GM21423 (cell line): ENCODE data around the gene GNG7.

ENCODE experiments used
- ATAC-seq: cut with Tn5 transposase; IDR thresholded peaks from one replicate; pipeline ENCODE4 v1.9.1; 2021; ENCODE audit warnings: mild to moderate bottlenecking, moderate library complexity; ENCODE audit not compliant: unreplicated experiment

The GNG7 gene

DNA sequence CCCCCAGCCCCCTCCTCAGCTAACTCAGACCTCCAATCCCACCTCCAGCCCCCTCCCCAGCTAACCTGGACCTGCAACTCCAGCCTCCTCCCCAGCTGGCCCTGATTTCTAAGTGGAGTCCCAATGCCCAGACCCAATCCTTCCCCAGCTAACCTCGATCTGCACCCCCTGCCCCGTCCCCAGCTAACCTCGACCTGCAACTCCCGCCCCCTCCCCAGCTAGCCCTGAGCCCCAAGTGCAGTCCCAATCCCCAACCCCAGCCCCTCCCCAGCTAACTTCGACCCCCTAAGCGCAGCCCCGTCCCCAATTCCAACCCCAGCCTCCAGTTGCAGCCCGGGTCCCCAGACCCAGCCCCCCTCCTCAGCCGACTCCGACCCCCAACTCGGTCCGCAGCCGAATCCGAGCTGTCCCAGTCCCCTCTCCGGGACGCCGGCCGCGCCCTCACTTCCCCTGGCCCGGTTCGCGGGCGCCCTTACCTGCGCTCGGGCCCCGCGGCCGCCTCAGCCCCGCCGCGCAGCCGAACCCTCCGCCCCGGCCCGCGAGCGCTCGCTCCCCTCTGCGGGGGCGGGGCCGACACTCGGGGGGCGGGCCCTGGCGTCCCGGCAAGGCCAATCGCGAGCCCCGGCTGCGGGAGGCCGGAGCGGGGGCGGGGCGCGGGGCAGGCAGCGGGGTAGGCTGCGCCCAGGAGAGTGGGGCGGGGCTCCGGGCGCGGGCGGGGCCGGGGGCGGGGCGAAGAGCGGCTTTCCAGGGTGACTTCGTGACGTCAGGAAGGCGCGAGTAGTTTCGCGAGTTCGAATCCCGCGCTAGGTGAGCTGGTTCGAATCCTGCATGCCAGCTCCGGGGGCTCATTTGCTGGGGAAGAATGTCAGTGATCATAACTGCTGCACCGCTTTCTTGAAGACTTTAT lies at the start of gene GNG7:
GNG7 (minus strand) TSS at position 525 of the 907 bp plus-strand sequence. CDS start 182,006 bp downstream, outside the sequence.
- peak; percentile 76 for ATAC-seq

DNA sequence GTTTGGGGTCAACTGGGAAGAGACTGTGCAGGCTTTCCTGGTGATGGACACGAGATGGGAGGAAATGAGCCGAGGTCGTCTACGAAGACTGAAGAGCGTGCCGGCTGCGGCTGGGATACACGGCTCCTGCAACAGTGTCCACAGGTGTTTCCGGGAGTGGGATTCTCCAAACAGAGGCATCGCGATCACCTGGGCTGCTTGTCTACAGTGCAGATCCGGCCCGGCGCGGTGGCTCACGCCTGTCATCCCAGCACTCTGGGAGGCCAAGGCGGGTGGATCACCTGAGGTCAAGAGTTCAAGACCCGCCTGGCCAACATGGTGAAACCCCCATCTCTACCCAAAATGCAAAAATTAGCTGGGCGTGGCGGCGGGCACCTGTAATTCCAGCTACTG lies 48.9 kb upstream of the GNG7 start:
- ATAC-seq = no peak

DNA sequence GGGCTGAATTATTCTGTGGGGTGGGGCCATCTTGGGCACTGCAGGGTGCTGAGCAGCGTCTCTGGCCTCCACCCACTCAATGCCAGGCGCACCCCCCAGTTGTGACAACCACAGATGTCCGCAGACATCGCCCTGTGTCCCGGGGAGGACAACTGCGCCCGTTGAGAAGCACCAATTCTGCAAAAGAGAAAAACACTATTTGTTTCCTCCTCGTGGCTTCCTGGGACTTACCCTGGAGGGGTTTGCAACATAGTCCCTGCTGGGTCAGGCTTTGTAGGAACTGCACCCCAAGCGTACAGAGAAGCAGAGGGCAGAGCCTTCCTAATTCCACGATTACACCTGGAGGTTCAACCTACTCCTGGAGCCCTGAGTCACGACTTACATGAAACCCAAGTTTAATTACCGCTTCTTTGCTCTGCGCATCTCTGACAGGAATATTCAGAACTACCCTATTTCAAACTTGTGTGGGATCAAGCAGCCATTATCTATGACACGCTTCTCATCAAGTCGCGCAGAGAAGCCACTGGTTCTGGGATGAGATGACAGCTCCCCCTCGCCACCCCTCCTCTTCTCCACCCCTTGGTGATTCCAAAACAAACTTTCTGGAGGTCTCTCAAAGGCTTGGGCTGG lies 48.4 kb upstream of the GNG7 start:
- no peak for ATAC-seq

DNA sequence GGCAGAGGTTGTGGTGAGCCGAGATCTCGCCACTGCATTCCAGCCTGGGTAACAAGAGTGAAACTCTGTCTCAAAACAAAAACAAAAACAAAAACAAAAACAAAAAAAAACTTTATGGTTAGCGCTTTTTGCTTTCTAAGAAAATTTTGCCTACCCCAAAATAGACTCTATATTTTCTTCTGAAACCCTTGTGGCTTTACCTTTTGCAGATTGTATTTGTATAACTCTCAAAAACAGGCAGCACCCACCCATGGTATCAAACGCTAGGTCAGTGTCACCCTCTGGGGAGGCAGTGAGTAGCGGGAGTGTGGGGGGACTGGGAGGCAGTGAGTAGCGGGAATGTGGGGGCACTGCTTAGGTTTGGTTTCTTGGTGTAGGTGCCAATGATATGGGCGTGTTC lies 44.9 kb upstream of the GNG7 start:
- ATAC-seq = no peak

DNA sequence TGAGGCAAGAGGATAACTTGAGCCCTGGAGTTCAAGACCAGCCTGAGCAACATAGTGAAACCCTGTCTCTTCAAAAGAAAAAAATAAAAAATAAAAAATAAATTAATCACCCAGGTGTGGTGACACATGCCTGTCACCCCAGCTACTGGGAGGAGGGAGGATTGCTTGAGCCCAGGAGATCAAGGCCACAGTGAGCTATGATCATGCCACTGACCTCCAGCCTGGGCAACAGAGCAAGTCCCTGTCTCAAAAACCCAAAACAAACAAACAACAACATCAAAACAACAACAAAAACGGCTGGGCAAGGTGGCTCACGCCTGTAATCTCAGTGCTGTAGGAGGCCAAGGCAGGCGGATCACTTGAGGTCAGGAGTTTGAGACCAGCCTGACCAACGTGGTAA lies 41.6 kb upstream of the GNG7 start:
- no peak for ATAC-seq

DNA sequence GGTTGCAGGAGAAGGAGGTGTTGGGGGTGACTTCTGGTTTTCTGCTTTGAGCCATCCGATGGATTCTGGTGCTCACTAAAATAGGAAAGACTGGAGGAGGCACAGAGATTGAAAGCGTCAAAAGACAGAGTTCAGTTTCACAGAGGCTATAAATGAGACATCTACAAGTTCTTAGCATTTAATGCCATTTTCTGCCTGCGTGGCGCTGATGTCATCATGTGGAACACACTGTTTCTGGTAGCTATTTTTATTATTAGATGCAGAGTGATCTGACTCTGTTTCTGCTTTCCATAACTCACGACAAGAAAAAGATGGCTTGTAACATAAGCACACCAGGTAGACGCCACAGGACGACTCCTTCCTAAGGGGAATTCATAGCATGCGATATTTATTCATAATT lies 40.6 kb upstream of the GNG7 start:
- ATAC-seq = no peak

DNA sequence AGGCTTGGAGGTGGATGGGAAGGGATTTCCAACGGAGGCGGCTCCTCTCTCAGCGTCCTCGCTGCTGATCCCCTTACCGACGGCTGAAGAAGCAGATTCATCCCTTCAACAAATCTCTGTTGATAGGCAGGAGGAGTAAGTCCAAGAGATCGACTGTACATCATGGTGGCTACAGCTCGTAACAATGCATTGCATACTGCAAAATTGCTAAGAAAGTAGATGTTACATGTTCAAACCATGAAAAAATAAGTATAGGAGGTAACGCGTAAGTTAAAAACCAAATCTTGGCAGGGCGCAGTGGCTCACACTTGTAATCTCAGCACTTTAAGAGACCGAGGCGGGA lies 37.8 kb upstream of the GNG7 start:
- ATAC-seq = no peak

DNA sequence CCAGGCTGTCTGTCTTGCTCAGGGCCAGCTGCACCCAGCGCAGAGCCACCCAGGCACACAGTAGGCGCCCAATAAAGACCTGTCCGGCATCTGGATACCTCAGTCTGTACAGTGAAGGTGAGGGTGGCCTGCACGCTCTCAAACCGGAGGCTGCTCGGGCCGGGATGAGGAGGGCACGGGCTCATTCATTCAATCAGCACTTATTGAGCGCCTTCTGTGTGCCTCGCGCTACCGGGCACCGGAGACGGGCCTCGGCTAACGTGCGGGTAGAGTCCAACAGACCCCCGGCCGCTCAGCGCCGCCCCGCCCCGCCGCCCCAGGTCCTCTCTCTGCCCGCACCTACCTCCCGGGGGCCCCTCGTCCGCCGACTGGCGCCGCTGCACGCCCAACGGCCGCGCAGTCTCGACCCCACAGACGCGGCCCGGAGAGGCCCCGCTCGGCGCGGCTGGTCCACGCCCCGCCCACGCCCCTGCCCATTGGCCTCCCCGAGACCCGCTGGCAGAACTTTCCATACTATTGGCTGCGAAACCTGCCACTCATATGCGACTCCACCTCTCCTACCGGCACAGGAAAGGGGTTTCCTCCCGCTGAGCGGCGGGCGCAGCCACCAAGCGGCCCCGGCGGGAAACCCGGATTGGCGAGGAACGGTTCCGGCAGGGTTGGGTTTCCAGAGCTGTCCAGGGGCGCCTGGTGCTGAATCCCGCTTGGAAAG lies 37.3 kb upstream of the GNG7 start, which contains the start of gene SLC39A3:
SLC39A3 (minus strand) TSS at position 416 of the 712 bp plus-strand sequence. CDS start 2,760 bp downstream, outside the sequence.
- peak; percentile 97 for ATAC-seq

DNA sequence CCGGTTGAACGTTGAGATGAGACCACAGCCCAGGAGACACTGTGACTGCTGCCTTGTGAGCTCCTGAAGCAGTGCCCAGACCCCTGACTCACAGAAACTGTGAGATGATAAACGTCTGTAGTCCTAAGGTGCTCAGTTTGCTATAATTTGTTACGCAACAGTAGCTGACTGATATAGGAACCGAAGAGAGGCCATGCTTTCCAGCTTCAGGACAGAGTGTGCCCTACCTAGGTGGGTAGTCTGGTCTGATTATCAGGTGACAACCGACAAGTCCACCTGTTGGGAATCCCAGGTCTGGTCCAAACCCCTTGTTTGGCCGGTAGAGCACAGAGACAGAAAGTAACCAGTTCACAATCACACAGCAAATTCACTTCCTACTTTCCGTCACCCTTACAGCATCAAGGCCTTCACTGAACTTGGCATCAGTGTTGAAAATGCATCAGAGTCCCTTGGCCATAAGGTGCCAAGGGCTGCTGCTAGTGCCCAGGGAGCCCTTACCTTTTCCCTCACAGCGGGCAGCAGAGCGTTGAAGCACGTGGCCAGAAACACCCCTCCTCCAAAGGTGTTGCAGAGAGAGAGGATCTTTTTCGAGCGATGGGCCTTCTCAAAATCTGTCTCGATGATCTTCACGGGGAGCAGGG lies 34.2 kb upstream of the GNG7 start:
- ATAC-seq = no peak

DNA sequence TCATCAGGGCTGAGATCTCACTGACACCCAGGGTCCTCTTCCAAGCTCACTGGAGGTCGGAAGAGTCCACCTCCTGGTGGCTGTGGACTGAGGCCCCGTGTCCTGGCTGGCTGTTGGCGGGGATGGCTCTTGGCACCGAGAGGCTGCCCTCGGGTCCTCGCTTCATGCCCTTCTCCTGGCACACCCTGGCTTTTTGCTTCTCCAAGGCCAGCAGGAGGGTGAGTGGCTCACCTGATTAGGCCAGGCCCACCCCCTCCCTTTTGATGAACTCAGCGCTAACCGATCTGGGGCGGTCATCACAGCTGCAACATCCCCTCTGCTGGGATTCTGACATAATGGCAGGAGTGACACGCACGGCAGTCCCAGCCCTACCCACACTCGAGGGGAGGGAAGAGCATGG lies 32.9 kb upstream of the GNG7 start:
- ATAC-seq = no peak

DNA sequence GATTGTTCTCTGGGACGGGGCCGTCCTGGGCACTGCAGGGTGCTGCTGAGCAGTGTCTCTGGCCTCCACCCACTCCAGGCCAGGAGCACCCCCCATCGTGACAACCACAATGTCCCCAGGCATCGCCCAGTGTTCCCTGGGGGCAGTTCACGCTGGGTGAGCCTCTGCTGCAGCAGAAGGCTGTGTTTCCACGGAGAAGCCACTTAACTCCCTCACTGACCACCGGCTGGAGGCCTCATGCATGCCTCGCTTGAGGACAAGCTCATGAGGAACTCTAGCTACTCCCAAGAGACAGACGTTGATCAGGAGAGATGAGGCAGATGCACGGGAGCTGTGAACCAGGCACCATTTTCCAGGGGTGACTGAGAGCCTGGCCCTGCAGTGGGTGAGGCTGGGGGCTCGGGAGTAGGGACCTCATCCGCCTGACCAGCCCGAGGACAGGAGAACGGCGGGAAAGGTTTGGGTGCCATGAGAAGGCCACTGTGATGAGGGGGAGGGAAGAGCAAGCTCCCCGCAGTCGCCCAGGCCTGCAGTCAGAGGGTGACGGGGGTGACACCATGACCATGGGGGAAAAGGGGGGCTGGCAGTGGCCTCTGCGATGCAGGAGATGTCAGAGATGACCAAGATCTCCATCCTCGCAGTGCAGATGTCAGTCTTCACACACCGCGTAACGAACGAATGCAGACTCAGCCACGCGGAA lies 32.2 kb upstream of the GNG7 start:
- ATAC-seq = no peak

DNA sequence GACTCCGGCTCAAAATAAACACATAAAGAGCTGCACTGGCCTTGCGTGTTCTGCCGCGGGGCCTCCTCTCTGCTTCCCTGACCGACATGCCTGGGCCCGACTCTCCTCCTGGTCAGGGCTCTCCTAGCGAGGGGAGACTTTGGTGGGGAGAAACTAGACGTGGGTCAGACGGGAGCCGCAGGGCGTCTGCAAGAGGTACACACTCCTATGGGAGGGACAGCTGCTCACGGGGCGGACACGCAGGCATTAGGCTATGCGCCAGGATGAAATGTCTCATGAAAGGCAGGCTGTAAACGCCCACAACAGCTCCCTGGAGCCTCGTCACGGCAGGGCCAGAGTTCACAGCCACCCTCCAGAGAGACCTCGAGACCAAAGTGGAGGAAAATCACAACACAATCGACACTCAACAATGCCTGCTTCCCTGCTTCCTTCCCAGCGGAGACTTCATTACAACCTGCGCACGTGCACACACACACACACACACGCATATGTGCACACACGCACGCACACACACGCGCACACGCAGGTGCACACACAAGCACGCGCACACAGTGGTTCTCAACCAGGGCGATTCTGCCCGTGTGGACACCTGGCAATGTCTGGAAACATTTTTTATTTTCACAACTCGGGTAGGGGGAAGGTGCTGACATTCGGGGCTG lies 31.6 kb upstream of the GNG7 start:
- ATAC-seq = no peak

DNA sequence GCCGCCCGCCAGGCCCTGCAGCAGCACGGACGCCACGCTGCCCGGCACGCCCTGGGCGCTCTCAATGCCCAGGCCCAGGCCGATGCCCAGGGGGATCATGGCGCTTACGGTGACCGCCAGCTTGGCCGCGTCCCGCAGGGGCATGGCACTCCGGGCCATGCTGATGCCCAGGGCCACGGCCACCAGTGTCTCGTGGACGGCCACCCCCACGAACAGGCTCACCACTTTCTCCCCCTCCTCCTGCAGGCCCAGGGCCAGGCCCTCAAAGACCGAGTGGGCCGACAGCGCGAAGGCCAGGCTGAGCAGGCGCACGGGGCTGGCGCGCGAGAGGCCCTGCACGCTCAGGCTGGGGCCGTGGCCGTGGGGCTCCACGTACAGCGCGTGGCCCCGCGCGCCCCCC lies 30.4 kb upstream of the GNG7 start:
- no peak for ATAC-seq

DNA sequence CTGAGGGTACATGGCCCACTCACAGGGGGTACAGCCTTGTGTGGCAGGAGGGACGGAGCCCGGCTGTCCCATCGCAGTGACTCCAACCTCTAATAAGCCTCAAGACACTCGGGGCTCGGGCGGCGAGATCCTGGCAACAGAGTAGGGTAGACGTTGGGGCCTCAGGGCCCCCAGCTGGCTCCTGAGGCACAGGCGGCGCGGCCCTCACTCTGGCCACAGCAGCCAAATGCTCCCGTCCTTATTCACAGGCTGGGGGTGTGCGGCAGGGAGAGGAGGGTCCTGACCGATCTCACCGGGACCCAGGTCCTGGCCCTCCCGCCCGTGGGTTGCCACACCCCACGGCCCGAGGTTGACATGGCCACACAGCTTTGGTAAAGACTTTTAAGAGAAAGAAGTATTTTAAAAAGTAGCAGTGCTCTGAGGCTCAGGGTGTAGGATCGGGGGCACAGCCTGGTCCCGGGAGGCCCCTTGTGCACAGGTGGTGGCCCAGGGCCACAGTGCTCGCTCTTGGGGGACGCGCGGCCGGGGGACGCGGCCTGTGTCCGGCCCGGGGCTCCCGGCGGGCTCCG lies 29.7 kb upstream of the GNG7 start:
- ATAC-seq = no peak

DNA sequence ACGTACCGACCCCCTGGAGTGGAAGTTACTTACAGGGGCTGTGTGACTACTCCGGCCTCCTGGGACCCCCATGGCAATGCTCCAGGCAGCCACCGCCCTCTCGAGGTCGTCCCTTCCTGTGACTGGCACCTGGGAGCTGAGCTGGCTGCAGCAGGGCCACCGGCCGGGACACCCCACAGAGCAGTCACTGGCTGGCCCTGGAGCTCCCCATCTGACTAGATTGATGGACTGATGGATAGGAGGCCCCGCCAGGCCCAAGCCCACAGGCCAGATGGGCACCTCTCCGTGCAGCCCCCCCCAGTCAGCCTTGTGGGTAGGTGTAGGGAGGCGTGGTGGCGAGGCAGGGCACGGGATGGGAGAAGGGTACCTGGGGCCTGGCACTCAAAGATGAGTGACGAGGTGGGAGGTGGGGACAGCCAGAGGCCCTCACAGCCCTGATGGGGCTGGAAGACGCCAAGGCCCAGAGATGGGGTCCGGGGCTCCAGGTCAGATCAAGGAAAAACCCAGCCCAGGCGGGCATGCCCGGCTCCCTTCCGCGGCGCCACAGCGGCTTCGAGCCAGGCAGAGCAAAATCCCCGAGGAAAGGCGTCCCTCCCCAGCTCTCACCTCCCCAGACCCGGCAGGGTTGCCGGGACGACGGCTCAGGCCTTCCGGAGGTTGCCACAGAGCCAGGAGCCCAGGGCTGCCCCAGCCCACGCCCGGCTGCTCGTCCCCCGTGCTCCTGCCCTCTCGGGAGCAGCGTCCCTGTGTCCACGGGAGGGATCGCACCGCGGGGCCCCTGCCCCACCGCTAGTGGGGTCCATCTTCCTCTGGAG lies 28.9 kb upstream of the GNG7 start:
- ATAC-seq = no peak

DNA sequence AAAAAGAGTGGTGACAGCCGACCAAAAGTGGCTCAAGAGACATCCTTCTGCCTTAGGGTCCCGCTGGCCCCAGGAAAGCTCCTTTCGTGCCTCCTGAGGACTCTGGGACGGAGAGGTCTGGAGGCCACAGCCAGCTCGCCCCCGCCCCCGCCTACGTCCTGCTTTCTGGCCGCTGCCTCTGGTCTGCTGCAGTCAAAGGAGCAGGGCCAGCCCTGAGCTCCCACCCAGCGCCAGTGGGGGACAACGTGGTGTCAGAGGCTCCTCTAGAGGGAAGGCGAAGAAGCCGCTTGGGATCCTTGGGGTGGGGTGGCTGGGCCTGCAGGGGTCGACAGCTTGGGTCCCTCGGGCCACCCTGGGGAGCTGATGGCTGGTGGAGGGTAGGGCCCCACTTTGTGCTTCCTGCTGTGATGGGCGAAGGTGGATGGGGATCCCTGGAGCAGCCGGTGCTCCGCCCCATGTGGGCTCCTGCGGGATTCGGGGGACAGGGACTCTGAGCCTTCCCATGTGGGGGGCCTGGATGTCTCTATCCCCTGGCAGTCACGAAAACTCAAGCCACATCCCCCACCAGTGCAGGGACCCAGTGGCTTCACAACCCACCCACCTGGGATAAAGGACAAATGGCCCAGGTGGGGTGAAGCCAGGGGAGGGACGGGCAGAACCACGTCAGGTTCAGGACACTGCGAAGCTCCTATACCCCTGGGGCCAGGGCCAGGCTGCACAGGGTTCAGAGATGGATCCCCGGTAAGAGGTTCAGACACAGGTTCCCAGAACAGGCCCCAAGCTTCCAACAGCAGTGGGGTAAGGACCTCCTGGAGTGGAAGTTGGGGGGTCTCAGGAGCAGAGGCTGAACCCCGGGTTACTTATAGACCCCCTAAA lies 27.7 kb upstream of the GNG7 start:
- ATAC-seq = no peak

DNA sequence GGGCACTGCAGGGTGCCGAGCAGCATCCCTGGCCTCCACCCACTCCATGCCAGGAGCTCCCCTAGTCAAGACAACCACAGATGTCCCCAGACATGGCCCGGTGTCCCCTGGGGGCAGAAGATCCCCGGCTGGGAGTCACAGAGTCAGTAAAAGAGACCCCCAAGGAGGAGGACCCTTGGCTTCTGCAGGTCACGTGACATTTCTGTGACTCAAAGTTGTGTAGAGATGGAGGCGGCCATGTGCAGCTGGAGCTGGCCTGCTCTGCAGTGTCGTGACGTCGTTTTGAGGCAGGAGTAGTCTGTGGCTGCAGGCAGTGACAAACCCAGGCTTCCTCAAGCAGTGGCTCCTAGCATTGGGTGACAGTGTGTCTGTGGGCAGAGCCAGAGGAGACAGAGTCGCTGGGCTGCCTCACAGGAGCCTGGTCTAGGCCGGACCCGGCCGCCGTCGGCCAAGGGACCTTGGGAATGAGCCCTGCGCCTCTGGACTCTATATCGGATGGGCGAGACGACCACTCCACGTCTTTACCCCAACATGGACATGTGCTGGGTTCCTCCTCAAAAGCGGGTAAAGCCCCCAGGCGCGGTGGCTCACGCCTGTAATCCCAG lies 26.4 kb upstream of the GNG7 start:
- ATAC-seq = no peak

DNA sequence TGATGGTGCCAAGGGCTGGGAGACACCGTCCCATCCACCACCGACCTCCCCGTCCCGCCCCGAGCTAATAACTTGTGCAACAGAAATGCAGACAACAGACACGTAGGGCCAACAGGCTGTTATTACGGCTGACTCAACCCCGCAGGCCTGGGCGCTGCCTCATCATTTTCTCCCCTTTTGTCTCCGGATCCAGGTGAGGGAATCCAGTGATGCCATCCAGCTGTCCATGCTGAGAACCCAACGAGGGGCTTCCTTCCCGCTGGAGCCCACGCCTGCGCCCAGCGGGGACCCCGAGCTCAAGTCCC lies 25.1 kb upstream of the GNG7 start:
- ATAC-seq = no peak
